K562 (cell line): ENCODE results near the gene TOM1L1. TPM values are rescaled to one million over a fixed set of nuclear protein-coding genes. Genes with fewer than 3 reads are reported as not detected.

Experiments used
- DMBX1 ChIP-seq: fragments of 250-450 bp; sonication (Bioruptor Pico); IDR thresholded peaks from 2 replicates; pipeline ENCODE4 v1.8.0; 2022; ENCODE audit warnings: inconsistent platforms, mild to moderate bottlenecking, moderate library complexity, borderline replicate concordance
- NBN ChIP-seq: fragments of 450-650 bp; IDR thresholded peaks from 2 replicates; pipeline ENCODE4 v1.6.1; 2016; ENCODE audit warnings: low read depth, mild to moderate bottlenecking
- SNAPC5 ChIP-seq: fragments of 250-450 bp; sonication (Bioruptor Pico); IDR thresholded peaks from 2 replicates; pipeline ENCODE4 v1.8.0; 2021; ENCODE audit warnings: moderate library complexity, mild to moderate bottlenecking, inconsistent platforms
- TCFL5 ChIP-seq: fragments of 250-450 bp; sonication (Bioruptor Pico); conservative IDR thresholded peaks from 2 replicates; pipeline ENCODE4 v1.6.1; 2021; ENCODE audit warnings: mild to moderate bottlenecking, moderate library complexity, matching md5 sums
- UBTF ChIP-seq, 2 experiments: IDR thresholded peaks; 2 replicates each; pipeline ENCODE4 v1.6.1; 2012; ENCODE audit warnings: improper control_type of control experiment in 2 of 2, low read depth in 2 of 2, low read length in 2 of 2, borderline replicate concordance in 1 of 2
- USF2 ChIP-seq: sonication (generic); formaldehyde crosslinking; IDR thresholded peaks from 2 replicates; pipeline ENCODE4 v1.5.0; 2020; ENCODE audit warnings: missing genetic modification reagents
- ZBED1 ChIP-seq: IDR thresholded peaks from 2 replicates; pipeline ENCODE4 v1.6.1; 2014
- ZNF124 ChIP-seq: sonication (generic); formaldehyde crosslinking; IDR thresholded peaks from 2 replicates; pipeline ENCODE4 v1.8.1; 2022; ENCODE audit warnings: missing genetic modification reagents
- ZNF407 ChIP-seq: fragments of 450-650 bp; IDR thresholded peaks from 2 replicates; pipeline ENCODE4 v1.6.1; 2016; ENCODE audit warnings: low read depth
- ZNF609 ChIP-seq: sonication (generic); formaldehyde crosslinking; IDR thresholded peaks from 2 replicates; pipeline ENCODE4 v1.8.1; 2023; ENCODE audit warnings: missing genetic modification reagents, mild to moderate bottlenecking, borderline replicate concordance
- polyA plus RNA-seq, 8 experiments: library from polyadenylated mRNA; depleted of rRNA in 4 of 8; stranded (reverse) in 5 of 8; unstranded in 3 of 8; fragments of >200 nt; fragmentation: Nextera tagmentation in 2 of 8; fragmentation: Illumina TruSeq in 1 of 8; extraction: Ambion mirVana in 2 of 8; extraction: Trizol in 1 of 8; gene quantifications; 2 replicates each; pipeline versions ENCODE4 v1.2.1 to v1.2.3, GENCODE V29; 2011 to 2014; ENCODE audit warnings: inconsistent platforms in 1 of 8, missing spikeins in 1 of 8
- total RNA-seq, 7 experiments: library from RNA; depleted of rRNA in 6 of 7; stranded (reverse); fragments of >200 nt in 6 of 7; fragmentation: Illumina TruSeq in 2 of 7; extraction: Trizol in 2 of 7; gene quantifications; 2 replicates each; pipeline versions ENCODE4 v1.2.1 to v1.2.3, GENCODE V29; 2011 to 2021; ENCODE audit warnings: low replicate concordance in 1 of 7

Gene TOM1L1
- total and polyA plus RNA-seq, 9 of the 15 experiments (the other 6 are each of a cell fraction or from before 2014, with no cell fraction given), result 21.3 to 74.3 (median 31.0) TPM

GRCh38 chr17:54968262-54968987, 67.8 kb downstream of the TOM1L1 start, which contains the start of the genes COX11 and STXBP4 (continued):
- TF ChIP-seq UBTF (IDR thresholded peaks at IDR 0.05; ENCODE audit: borderline replicate concordance in 1 of 2, low read depth in 2 of 2, low read length in 2 of 2) (peak in 1 of 2 experiments; percentile 10; a peak in 1 of 4 replicates), ZNF124 (CRISPR knock-in tag) (no peak), NBN (no peak), TCFL5 (CRISPR knock-in tag) (no peak), SNAPC5 (no peak), DMBX1 (CRISPR knock-in tag) (no peak), ZNF407 (peak; percentile 95), ZBED1 (no peak), ZNF609 (CRISPR knock-in tag) (no peak), USF2 (CRISPR knock-in tag) (no peak)
